Neural progenitor cell (in vitro differentiated cells): Measurements from ENCODE around the gene PPP2R5C.

Source experiments
- EZH2 ChIP-seq: fragments of 200-600 bp; sonication (generic); IDR thresholded peaks from 2 replicates; pipeline ENCODE4 v1.6.1; 2017; ENCODE audit warnings: antibody characterized with exemption, mild to moderate bottlenecking, moderate library complexity
- TF ChIP-seq, protein P1 (sequence below): fragments of 200-600 bp; sonication (generic); IDR thresholded peaks from 2 replicates; pipeline ENCODE4 v1.5.1; 2017; ENCODE audit warnings: antibody characterized with exemption, mild to moderate bottlenecking

DNA sequence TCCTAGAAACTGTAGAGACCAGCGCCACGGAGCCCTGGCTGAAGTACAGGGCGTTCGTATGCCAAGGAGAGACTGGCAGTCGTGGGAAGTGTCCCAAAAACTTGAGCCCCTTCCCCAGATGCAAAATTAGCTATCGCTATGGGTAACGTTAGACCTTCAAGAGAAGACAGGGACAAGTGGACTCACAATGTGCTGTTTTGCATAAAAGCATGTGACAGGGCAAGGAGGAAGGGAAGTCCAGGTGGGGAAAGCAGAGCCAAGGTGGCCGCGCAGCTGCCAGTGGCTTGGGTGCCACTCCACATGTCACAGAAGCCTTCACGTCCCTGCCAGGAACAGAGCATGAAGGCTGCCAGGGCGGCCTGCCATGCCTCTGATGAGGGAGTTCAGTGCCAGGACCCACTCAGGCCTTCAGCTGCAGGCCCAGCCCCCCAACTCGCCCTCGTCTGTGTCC lies 141.6 kb downstream of the PPP2R5C start:
- no peak for TF ChIP-seq EZH2
- TF ChIP-seq, protein P1, sequence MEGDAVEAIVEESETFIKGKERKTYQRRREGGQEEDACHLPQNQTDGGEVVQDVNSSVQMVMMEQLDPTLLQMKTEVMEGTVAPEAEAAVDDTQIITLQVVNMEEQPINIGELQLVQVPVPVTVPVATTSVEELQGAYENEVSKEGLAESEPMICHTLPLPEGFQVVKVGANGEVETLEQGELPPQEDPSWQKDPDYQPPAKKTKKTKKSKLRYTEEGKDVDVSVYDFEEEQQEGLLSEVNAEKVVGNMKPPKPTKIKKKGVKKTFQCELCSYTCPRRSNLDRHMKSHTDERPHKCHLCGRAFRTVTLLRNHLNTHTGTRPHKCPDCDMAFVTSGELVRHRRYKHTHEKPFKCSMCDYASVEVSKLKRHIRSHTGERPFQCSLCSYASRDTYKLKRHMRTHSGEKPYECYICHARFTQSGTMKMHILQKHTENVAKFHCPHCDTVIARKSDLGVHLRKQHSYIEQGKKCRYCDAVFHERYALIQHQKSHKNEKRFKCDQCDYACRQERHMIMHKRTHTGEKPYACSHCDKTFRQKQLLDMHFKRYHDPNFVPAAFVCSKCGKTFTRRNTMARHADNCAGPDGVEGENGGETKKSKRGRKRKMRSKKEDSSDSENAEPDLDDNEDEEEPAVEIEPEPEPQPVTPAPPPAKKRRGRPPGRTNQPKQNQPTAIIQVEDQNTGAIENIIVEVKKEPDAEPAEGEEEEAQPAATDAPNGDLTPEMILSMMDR, result no peak
